Mucosa of descending colon (tissue), 3 donors: ENCODE results near the gene MYLK. TPM values are rescaled to one million over a fixed set of nuclear protein-coding genes. Genes with fewer than 3 reads are reported as not detected.

Experiments
- ATAC-seq: fragments of 200-7000 bp; cut with Tn5 transposase; one replicate; pipeline ENCODE4 v1.9.1; 2020; ENCODE audit warnings: mild to moderate bottlenecking, moderate library complexity
- DNase-seq, 3 donors: peaks; one replicate each; pipeline ENCODE4 v3.0.0-alpha.2; 2020
- H3K36me3 ChIP-seq: fragments of 200-600 bp; one replicate; pipeline ENCODE4 v1.8.0; 2021; ENCODE audit warnings: low read depth, mild to moderate bottlenecking
- H3K4me1 ChIP-seq: fragments of 200-600 bp; one replicate; pipeline ENCODE4 v1.8.0; 2021; ENCODE audit warnings: low read depth, mild to moderate bottlenecking
- H3K4me3 ChIP-seq: fragments of 200-600 bp; one replicate; pipeline ENCODE4 v1.8.0; 2021; ENCODE audit warnings: mild to moderate bottlenecking
- H3K9me3 ChIP-seq: fragments of 200-600 bp; one replicate; pipeline ENCODE4 v1.8.0; 2021; ENCODE audit warnings: mild to moderate bottlenecking
- intact Hi-C, 2 donors: fragments of 100-400 bp; cut with DNase I in 1 of 2; cut with micrococcal nuclease in 1 of 2; formaldehyde crosslinking; loops; one replicate each; pipeline versions ENCODE4 v1.11.0 to v1.11.1; 2022; cut with DNase I, micrococcal nuclease
- total RNA-seq, 3 donors: library from RNA; stranded (reverse); fragmentation: NEBNext Ultra II Directional in 2 of 3; extraction: Animal tissue kit (Norgen Biotek cat#: 25700) in 2 of 3; gene quantifications; one replicate each; pipeline versions ENCODE4 v1.2.1 to v1.2.4, GENCODE V29; 2021 to 2023
- TF ChIP-seq, protein P1 (sequence below): fragments of 200-600 bp; IDR thresholded peaks from one replicate; pipeline ENCODE4 v1.8.0; 2022; ENCODE audit warnings: antibody characterized with exemption, mild to moderate bottlenecking
- donor health status: DM: no; HTN: no; CAD: no; lungs with moderate emphysema.
- donor health status: DM: no; HTN: no; CAD: no.
- donor health status: DM: no; HTN: yes; CAD: no.

Gene MYLK
- total RNA-seq, 3 donors from 2014 or later: 157 to 1,614 (median 175) TPM

DNA sequence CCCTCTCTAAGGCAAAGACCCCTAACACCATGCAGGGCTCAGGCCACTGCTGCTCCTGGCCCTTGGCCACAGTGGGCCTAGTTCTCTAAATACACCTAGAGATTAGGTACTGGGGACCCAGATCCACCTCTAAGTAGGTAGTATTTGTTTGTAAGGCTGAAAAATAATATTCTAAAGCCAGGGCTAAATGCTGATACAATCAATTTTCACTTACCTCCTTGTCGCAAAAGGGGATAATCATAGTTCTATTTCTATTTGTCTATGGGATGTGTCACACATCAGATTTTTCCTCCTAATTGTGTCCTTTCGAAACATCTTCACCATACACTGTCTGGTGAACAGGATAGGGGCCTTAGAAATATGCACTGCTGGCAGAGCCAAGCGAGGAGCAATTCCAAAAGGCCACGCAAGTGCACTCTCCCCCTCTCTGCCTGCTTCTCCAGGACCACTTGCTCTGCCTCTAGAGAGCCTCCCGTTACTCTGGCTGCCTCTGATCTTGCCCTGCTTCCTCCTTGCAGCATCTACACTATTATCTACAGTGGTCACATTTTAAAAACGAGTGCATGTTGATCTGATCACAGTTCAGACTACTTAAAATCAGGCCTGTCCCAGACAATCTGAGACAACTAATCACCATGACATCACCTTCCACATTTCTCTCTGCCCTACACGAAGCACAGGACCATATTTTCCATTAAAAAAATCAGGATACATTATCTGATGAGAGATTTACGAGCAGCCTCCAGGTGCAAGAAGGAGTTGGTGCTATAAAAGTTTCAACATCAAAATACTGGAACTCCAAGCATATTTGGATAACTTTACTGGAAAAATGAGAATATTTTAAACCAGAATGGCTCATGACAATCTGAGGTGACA, 115.4 kb downstream of the MYLK start:
- intact Hi-C loops: no loop called here
- TF ChIP-seq, protein P1, sequence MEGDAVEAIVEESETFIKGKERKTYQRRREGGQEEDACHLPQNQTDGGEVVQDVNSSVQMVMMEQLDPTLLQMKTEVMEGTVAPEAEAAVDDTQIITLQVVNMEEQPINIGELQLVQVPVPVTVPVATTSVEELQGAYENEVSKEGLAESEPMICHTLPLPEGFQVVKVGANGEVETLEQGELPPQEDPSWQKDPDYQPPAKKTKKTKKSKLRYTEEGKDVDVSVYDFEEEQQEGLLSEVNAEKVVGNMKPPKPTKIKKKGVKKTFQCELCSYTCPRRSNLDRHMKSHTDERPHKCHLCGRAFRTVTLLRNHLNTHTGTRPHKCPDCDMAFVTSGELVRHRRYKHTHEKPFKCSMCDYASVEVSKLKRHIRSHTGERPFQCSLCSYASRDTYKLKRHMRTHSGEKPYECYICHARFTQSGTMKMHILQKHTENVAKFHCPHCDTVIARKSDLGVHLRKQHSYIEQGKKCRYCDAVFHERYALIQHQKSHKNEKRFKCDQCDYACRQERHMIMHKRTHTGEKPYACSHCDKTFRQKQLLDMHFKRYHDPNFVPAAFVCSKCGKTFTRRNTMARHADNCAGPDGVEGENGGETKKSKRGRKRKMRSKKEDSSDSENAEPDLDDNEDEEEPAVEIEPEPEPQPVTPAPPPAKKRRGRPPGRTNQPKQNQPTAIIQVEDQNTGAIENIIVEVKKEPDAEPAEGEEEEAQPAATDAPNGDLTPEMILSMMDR: no peak
- Histone ChIP-seq H3K4me1 (no peaks in the 10 kb centered on the region), H3K4me3 (no peak overlapping the region), H3K36me3 (no peaks in the 10 kb centered on the region), H3K9me3 (no peaks in the 10 kb centered on the region)
- DNase-seq (no peak), ATAC-seq (peak; percentile 25)

DNA sequence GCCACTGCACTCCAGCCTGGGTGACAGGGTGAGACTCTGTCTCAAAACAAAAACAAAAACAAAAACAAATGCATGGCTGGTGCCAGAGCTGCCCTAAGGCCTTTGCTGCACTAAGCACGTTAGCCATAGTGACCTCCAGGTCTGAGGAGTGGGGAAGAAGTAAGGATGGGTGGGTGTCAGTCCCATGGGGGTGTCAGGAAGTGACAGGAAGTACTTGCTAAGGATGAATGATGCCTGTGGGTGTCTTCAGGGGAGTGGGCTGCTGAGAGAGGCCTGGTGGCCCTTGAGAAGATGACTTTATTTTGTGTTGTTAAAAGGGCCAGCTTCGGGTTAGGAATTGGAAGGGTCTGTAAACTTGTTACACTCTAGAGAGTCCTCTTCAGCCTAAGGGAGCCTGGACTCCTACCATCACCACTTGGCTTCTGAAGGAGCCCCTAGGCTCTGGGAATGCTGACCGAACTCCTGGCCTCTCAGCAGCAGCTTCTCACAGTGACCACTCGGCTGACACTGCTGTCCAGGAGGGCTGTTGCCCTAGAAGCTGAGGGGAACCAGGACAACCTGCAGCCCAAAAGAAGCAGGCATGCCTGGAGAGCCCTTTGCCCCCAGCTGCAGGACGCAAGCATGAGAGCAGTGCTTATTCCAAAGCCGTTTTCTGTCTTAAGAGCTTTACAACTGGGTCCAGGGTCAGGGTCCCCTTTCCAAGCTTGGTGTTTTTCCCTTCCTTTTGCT, 116.4 kb downstream of the MYLK start:
- no peak for DNase-seq
- no peaks in the 10 kb centered on the region for H3K4me1 ChIP-seq
- no peak for ATAC-seq
- no peaks in the 10 kb centered on the region for H3K36me3 ChIP-seq
- no peak overlapping the region for H3K4me3 ChIP-seq
- no peaks in the 10 kb centered on the region for H3K9me3 ChIP-seq
- TF ChIP-seq, protein P1: no peak
- intact Hi-C loops: no loop called here

DNA sequence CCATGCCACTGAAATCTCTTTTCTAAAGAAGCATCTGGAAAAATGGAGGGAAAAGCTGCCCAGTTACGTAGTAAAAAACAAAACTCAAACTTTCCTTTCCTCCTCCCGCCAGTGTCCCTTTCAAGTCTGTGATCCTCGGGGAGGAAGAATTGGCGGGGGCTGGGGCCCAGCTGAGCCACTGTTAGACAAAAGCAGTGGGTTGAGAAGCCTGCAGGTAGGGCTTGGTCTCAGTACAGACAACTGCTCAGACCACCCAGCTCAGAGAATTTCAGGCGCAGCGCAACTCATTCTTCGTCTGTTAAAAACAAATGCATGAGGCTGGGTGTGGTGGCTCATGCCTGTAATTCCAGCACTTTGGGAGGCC, 117.1 kb downstream of the MYLK start:
- Histone ChIP-seq H3K36me3 (no peaks in the 10 kb centered on the region), H3K4me3 (no peak overlapping the region), H3K4me1 (no peaks in the 10 kb centered on the region), H3K9me3 (no peaks in the 10 kb centered on the region)
- TF ChIP-seq, protein P1: no peak
- no peak for ATAC-seq
- no peak for DNase-seq
- intact Hi-C loops: no loop called here

DNA sequence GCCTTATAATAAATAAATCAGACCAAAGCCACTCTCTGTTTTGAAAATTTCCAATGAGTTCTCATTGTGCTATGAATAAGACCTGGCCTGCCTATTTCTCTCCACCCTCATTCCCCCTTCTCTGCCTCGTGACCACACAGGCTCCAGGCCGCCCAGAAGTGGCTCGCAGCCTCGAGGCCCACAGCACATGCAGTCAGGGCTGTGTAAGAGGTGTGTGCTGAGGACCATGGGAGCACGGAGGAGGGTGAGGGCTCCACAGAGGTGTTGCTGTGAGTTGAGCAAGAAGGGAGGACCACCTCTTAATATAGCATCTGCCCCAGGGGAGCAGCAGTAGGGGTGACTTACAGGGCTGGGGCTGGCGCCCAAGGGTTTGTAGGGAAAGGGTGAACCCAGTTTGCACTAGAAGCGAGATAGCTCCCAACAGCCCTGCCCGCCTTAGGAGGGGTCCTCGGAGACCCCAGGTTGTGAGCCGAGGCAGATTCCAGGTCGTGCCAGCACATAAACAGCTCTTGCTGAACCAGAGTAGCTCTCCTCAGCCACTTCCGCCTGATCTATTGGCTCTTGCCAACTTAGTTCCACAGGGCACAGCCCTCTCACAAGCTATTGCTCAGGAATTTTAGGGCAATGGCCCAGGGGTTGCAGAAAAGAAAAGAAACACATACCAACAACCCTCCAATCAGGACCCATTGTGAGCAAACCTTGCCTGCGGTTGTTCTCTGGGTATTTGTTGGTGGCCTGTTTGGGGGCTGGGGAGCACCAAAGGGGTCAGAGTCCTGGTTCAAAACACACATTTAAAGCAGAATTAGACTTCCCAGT, 117.7 kb downstream of the MYLK start:
- Histone ChIP-seq H3K9me3 (no peaks in the 10 kb centered on the region), H3K36me3 (no peaks in the 10 kb centered on the region), H3K4me1 (no peaks in the 10 kb centered on the region), H3K4me3 (no peak overlapping the region)
- intact Hi-C loops: no loop called here
- TF ChIP-seq, protein P1: no peak
- no peak for DNase-seq
- ATAC-seq: peak; percentile 13

DNA sequence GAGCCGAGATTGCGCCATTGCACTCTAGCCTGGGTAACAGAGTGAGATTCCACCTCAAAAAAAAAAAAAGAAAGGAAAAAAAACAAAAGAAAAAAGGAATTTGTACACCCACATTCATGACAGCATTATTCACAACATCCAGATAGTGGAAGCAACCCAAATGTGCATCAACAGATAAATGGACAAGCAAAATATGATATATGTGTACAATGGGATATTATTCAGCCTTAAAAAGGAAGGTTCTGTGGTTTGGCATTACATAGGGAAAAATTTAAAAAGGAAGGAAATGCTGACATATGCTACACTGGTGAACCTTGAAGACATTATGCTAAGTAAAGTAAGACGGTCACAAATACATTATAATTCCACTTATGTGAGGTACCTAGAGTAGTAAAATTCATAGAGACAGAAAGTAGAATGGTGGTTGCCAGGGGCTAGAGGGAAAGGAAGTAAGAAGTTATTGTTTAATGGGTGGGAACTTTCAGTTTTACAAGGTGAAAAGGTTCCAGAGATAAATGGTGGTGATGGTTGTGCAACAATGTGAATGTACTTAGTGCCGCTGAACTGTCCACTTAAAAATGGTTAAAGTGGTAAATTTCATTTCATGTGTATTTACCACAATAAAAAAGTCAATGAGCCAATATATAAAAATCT, 118.5 kb downstream of the MYLK start:
- Histone ChIP-seq H3K4me3 (no peak overlapping the region), H3K4me1 (no peaks in the 10 kb centered on the region), H3K36me3 (no peaks in the 10 kb centered on the region), H3K9me3 (no peaks in the 10 kb centered on the region)
- no peak for DNase-seq
- intact Hi-C loops: no loop called here
- TF ChIP-seq, protein P1: no peak
- ATAC-seq: peak; percentile 76
